NCI-H82 treated with DMSO at 0.1 percent for 48 hours (cell line): ENCODE results near the gene ZNF597.
"Not testable (repeated sequence)": the region's sequence is repeated elsewhere in the genome, so short reads cannot be mapped to it uniquely, and the experiment has no call there.

Experiments
- DNase-seq: peaks from one replicate; lab custom pipeline; 2025; ENCODE audit not compliant: unreplicated experiment; lab: John Stamatoyannopoulos, UW

ZNF597 gene

GRCh38 chr16:3475604-3476375 lies 32.5 kb upstream of the ZNF597 start:
- DNase-seq, result no peak

- DNase-seq, result not testable (repeated sequence)
Measured at GRCh38 chr16:3474870-3475269, 31.6 kb upstream of the ZNF597 start.

- no peak for DNase-seq
Measured at GRCh38 chr16:3474136-3474779, 31.0 kb upstream of the ZNF597 start.

GRCh38 chr16:3473596-3473943 lies 30.3 kb upstream of the ZNF597 start:
- not testable (repeated sequence) for DNase-seq

- no peak for DNase-seq
Measured at GRCh38 chr16:3472878-3473595, 29.7 kb upstream of the ZNF597 start.

GRCh38 chr16:3471518-3472176 lies 28.3 kb upstream of the ZNF597 start:
- DNase-seq, result no peak

GRCh38 chr16:3470723-3471122 lies 27.4 kb upstream of the ZNF597 start:
- DNase-seq, result no peak

GRCh38 chr16:3469736-3470135 lies 26.4 kb upstream of the ZNF597 start:
- DNase-seq, result no peak

GRCh38 chr16:3468501-3468900 lies 25.2 kb upstream of the ZNF597 start:
- DNase-seq, result no peak

GRCh38 chr16:3467921-3468320 lies 24.6 kb upstream of the ZNF597 start:
- DNase-seq, result no peak

GRCh38 chr16:3467182-3467581 lies 23.9 kb upstream of the ZNF597 start:
- DNase-seq, result no peak

- DNase-seq, result no peak
Measured at GRCh38 chr16:3465911-3466584, 22.7 kb upstream of the ZNF597 start.

- no peak for DNase-seq
Measured at GRCh38 chr16:3465301-3465700, 22.0 kb upstream of the ZNF597 start.

- no peak for DNase-seq
Measured at GRCh38 chr16:3461151-3461550, 17.8 kb upstream of the ZNF597 start.

GRCh38 chr16:3460585-3460984 lies 17.3 kb upstream of the ZNF597 start:
- DNase-seq, result no peak

- DNase-seq, result no peak
Measured at GRCh38 chr16:3460121-3460520, 16.8 kb upstream of the ZNF597 start.

- no peak for DNase-seq
Measured at GRCh38 chr16:3459401-3460090, 16.2 kb upstream of the ZNF597 start.

GRCh38 chr16:3458852-3459361 lies 15.6 kb upstream of the ZNF597 start:
- DNase-seq, result no peak

- DNase-seq, result no peak
Measured at GRCh38 chr16:3458278-3458851, 15.1 kb upstream of the ZNF597 start.
